ENCODE results near the gene KCNMA1. TPM values are rescaled to one million over a fixed set of nuclear protein-coding genes. Genes with fewer than 3 reads are reported as not detected.

KCNMA1 gene
- total RNA-seq, 4 donors from 2014 or later = 66.8 to 96.5 (median 78.9) TPM

DNA sequence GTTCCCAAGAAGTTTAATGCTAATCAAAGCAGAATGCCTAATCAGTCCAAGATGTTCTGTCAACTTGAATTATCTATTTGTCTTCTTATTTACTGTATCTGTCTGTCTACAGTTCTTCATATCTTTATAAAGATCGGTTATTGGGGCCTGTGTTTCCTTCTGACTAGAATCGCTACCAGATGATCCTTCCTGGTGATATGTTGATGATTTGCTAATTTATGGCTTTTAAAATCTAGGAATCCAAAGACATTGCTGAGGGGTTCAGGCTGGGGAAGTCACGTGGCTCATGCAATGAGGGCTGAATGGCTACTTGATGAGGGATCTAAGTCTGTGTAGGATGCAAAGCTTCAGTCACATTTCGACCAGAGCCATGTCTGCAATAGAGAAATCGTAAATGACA lies 536.3 kb downstream of the KCNMA1 start:
- Histone ChIP-seq H3K9me3 (no peaks in the 10 kb centered on the region), H3K4me1 (no peaks in the 10 kb centered on the region), H3K27me3 (no peaks in the 10 kb centered on the region), H3K4me3 (no peak overlapping the region), H3K36me3 (no peaks in the 10 kb centered on the region), H3K27ac (no peak overlapping the region)
- ATAC-seq (no peak), DNase-seq (no peak)
- TF ChIP-seq, protein P1, sequence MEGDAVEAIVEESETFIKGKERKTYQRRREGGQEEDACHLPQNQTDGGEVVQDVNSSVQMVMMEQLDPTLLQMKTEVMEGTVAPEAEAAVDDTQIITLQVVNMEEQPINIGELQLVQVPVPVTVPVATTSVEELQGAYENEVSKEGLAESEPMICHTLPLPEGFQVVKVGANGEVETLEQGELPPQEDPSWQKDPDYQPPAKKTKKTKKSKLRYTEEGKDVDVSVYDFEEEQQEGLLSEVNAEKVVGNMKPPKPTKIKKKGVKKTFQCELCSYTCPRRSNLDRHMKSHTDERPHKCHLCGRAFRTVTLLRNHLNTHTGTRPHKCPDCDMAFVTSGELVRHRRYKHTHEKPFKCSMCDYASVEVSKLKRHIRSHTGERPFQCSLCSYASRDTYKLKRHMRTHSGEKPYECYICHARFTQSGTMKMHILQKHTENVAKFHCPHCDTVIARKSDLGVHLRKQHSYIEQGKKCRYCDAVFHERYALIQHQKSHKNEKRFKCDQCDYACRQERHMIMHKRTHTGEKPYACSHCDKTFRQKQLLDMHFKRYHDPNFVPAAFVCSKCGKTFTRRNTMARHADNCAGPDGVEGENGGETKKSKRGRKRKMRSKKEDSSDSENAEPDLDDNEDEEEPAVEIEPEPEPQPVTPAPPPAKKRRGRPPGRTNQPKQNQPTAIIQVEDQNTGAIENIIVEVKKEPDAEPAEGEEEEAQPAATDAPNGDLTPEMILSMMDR (IDR thresholded peaks at IDR 0.05 in 4 of 5, conservative IDR thresholded peaks at IDR 0.05 in 1 of 5) = no peak
- TF ChIP-seq POLR2A (IDR thresholded peaks at IDR 0.05) = no peak
- intact Hi-C loops (cut with DNase I; ENCODE audit: low total_unique reads) = loop anchor here (5.0 kb wide), 1 partner anchor 84 kb away; no protein-coding TSS in a partner anchor
- in situ Hi-C loops (cut with MboI; ENCODE audit: low sequenced_read_pairs in 4 of 4) = no loop called here

- in situ Hi-C loops (cut with MboI; ENCODE audit: low sequenced_read_pairs in 4 of 4) (no loop called here), intact Hi-C loops (cut with DNase I; ENCODE audit: low total_unique reads) (no loop called here)
- DNase-seq (no peak), ATAC-seq (no peak)
- H3K9me3 ChIP-seq = no peaks in the 10 kb centered on the region
- H3K36me3 ChIP-seq = no peaks in the 10 kb centered on the region
- no peaks in the 10 kb centered on the region for H3K4me1 ChIP-seq
- TF ChIP-seq, protein P1 (IDR thresholded peaks at IDR 0.05 in 4 of 5, conservative IDR thresholded peaks at IDR 0.05 in 1 of 5) = no peak
- no peak for TF ChIP-seq POLR2A (IDR thresholded peaks at IDR 0.05)
- no peak overlapping the region for H3K4me3 ChIP-seq
- H3K27ac ChIP-seq = no peak overlapping the region
- no peaks in the 10 kb centered on the region for H3K27me3 ChIP-seq
Measured at GRCh38 chr10:77099136-77099535, 538.5 kb downstream of the KCNMA1 start.

DNA sequence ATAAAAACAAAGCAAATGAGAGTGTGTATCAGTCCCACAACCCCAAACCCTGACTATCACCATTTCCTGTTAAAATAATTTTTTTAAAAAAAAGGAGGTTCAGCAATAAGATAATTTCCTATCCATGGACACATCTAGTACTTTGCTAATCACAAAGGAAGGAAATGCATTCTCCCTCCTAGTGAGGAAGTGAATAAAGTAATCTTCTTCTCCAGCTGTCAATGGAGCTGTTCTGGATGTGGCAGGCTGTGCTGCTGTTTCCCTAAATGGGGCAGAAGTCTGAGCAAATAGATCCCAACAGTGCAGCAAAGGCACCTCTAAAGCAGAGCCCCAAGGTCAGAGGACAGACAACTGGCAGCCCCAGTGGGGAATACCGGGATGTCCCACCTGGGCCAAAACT lies 540.0 kb downstream of the KCNMA1 start:
- in situ Hi-C loops (cut with MboI; ENCODE audit: low sequenced_read_pairs in 4 of 4) (no loop called here), intact Hi-C loops (cut with DNase I; ENCODE audit: low total_unique reads) (no loop called here)
- no peaks in the 10 kb centered on the region for H3K9me3 ChIP-seq
- H3K36me3 ChIP-seq = no peaks in the 10 kb centered on the region
- H3K27ac ChIP-seq = no peak overlapping the region
- ATAC-seq (no peak), DNase-seq (no peak)
- TF ChIP-seq, protein P1 (IDR thresholded peaks at IDR 0.05 in 4 of 5, conservative IDR thresholded peaks at IDR 0.05 in 1 of 5) = no peak
- TF ChIP-seq POLR2A (IDR thresholded peaks at IDR 0.05) = no peak
- H3K4me3 ChIP-seq = no peak overlapping the region
- no peaks in the 10 kb centered on the region for H3K4me1 ChIP-seq
- H3K27me3 ChIP-seq = no peaks in the 10 kb centered on the region

DNA sequence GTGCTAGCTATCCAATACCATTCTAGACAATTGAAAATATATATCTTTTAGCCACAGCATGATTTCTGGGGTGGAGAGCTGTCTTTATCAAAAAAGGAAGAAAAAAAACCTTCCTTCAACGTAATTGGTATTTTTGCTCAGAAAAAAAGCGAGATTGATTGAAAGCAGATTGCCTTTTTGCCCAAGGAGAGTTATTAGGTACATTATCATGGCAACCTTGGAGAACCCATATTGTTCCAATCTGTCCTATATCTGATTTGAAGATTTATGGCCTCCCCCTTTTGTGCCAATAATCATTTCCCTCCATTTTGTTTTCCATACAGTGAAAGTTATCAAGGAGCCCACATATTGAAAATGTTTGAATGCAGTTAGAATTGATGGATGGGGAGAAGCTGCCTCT lies 544.5 kb downstream of the KCNMA1 start:
- ATAC-seq (no peak), DNase-seq (no peak)
- Histone ChIP-seq H3K27me3 (no peaks in the 10 kb centered on the region), H3K4me3 (no peak overlapping the region), H3K27ac (no peak overlapping the region), H3K9me3 (no peaks in the 10 kb centered on the region), H3K36me3 (peaks cover 0 to 11% of the 10 kb centered on the region in 2 donors), H3K4me1 (no peaks in the 10 kb centered on the region)
- intact Hi-C loops (cut with DNase I; ENCODE audit: low total_unique reads) (no loop called here), in situ Hi-C loops (cut with MboI; ENCODE audit: low sequenced_read_pairs in 4 of 4) (no loop called here)
- TF ChIP-seq, protein P1 (IDR thresholded peaks at IDR 0.05 in 4 of 5, conservative IDR thresholded peaks at IDR 0.05 in 1 of 5) = no peak
- no peak for TF ChIP-seq POLR2A (IDR thresholded peaks at IDR 0.05)

- in situ Hi-C loops (cut with MboI; ENCODE audit: low sequenced_read_pairs in 4 of 4) = no loop called here
- TF ChIP-seq, protein P1 (IDR thresholded peaks at IDR 0.05 in 4 of 5, conservative IDR thresholded peaks at IDR 0.05 in 1 of 5) = no peak
- no peak for TF ChIP-seq POLR2A (IDR thresholded peaks at IDR 0.05)
- peaks cover 0 to 11% of the 10 kb centered on the region in 2 donors for H3K36me3 ChIP-seq
- no peak overlapping the region for H3K4me3 ChIP-seq
- no peaks in the 10 kb centered on the region for H3K9me3 ChIP-seq
- DNase-seq (no peak), ATAC-seq (no peak)
- H3K27me3 ChIP-seq = no peaks in the 10 kb centered on the region
- intact Hi-C loops (cut with DNase I; ENCODE audit: low total_unique reads) = no loop called here
- H3K4me1 ChIP-seq = no peaks in the 10 kb centered on the region
- H3K27ac ChIP-seq = no peak overlapping the region
Measured at GRCh38 chr10:77091597-77092165, 545.9 kb downstream of the KCNMA1 start.
